GM15510 (cell line): Measurements from ENCODE around the gene DTNBP1.

Experiments
- POLR2A ChIP-seq: IDR thresholded peaks from 3 replicates; pipeline ENCODE4 v1.6.1; 2011; ENCODE audit warnings: borderline replicate concordance; ENCODE audit not compliant: insufficient read length; ENCODE audit errors: extremely low read depth

Gene DTNBP1

DNA sequence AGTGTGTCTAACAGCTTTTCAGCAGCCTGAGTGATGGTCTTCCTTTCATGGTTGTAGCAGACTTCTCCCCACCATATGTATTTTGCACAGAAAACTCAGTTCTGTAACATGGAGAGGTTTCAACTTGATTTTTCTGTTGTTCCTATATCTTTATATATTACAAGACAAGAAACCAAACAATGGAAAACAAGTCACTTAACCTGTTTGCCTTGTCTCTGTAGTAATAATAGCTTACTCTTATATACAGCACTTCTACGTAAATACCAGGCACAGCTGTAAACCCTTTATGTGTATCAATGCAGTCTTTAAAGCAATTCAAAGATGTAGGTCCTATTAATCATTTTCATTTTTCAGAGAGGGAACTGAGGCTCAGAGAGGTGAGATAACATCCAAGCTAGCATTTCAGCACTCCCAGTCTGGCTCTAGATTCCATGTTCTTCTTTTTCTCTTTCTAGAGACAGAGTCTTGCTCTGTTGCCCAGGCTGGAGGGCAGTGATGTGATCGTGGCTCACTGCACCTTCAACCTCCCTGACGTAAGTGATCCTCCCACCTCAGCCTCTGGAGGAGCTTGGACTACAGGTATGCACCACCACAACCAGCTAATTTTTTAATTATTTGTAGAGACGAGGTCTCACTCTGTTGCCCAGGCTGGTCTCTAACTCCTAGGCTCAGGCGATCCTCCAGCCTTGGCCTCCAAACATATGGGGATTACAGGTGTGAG is 90.4 kb downstream of the DTNBP1 start:
- TF ChIP-seq POLR2A = no peak

DNA sequence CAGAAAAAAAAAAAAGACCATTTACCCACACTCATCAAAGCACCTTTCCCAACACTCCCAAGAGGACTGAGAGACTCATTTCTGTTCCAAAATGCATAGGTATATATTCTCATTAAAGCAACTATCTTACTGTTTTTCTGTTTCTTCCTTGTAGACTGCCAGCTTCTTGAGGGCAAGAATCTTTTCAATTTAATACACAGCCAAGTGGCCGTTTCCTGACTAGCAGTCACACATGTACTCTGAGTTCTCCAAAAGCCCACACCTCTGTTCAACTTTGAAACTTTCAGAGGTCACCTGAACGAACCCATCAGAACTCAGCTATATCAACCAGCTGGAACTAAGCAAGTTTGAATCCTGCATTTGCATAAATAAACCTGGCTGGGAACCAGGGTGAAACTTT is 92.7 kb downstream of the DTNBP1 start:
- no peak for TF ChIP-seq POLR2A

DNA sequence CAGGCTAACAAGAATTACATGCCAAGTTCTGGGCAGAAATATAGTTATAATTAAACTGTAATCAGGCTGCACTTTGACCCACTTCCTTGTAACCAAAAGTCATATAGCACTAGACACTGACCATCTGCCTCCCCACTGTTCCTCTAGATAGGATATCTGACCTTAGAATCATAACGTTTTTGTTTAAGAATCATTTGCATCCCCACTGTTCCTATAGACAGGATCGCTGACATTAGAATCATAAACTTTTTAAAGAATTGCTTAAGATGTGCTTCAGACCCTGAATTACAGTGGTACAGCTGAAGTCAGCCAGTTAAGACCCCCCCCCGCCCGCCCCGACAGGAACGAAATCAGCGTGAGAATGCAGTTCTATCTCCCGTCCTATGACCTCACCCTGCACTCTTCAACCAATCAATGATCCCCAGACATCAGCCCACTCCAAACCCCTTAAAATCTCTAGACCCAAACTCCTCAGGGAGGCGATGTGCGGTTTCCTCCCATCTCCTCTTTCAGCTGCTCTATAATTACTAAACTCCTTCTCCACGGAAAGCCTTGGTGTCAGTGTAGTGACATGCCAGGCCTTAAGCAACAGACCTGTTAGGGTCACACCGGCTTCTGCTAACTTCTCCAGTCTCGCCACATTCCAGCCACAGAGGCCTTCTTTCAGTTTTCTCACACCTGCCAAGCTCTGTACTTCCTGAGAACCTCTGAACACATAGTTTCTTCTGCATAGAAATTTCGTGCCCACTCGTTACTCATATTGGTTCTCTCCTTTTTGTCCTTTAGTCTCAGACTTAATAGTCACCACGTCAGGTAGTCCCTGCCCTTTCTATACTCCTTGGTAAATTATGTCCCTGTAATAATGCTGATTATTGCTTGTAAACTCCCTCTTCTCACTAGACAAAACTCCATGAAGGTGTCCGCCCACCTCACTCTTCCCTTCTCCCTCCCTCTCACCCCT is 93.5 kb downstream of the DTNBP1 start:
- no peak for TF ChIP-seq POLR2A

DNA sequence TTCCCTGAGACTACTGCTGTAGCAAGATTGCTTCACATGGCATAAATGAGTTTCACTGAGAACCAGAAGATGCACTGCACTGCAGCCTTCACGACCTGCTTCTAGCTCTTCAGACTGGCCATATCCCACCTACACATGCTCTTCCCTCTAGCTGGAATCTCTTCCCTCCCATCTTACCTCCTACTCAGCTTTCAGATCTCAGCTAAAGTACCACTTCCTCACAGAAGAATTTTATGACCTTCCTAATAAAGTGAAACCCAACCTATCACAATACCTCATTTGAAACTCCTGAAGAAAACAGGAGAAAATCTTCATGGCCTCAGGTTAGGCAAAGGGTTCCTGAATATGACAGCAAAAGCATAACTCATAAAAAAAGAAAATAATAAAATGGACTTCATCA is 99.9 kb downstream of the DTNBP1 start:
- no peak for TF ChIP-seq POLR2A

DNA sequence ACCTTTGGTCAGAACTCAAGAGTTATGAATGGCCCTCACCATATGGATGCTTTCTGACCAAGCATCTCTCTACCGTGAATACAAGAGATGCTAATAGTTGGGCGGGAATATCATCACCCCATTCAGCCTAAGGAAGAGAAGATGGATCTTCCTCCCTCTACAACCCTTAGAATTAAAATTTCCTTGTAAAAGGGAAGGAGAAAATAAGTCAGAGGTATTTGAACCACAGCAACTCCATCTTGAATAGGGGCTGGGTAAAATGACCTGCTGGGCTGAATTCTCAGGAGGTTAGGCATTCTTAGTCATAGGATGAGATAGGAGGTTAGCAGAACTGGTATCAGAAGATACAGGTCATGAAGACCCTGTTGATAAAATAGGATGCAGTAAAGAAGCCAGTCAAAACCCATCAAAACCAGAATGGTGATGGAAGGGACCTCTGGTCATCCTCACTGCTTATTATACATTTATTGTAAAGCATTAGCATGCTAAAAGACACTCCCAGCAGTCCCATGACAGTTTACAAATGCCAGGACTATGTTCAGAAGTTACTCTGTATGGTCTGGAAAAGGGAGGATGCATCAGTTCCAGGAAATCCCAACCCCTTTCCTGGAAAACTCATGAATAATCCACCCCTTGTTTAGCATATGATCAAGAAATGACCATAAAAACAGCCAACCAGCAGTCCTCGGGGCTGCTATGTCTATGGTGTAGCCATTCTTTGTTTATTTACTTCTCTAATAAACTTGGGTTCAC is 101.2 kb downstream of the DTNBP1 start:
- TF ChIP-seq POLR2A = no peak

DNA sequence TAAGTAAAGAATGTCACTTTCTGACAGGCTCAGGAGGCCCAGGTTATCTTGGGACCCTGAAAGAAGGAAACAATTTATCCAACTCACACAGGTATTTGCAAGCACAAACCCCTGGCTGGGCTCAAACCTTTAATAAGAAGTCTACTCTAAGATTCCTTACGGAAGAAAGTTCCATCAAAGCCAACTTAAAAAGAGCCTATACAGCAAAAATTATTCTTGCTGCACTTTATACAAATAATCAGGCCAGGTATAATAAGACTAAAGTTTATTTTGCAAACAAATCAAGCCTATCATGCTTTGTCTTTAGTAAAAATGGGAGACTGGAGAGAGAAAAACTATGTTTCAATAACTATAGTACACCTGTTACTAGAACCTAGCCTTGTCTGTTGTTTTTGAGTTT is 102.1 kb downstream of the DTNBP1 start:
- TF ChIP-seq POLR2A = no peak

DNA sequence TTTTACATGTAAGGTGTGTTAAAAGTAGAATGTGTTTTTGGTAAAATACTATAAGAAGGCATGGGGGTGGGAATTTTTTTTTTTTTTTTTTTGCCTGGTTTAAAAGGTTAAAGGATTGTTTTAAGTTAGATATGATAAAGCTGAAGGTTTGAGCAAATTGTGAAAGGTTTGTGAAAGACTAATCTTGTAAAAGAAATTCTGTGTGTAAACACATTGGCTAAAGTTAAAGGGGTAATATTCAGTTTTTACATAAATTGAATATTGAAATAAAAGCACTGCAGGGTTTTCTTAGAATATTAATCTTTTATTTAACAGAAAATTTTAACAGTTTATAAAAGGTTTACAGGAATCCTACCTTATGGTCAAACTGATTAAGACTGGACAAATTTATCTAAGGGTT is 105.7 kb downstream of the DTNBP1 start:
- no peak for TF ChIP-seq POLR2A

DNA sequence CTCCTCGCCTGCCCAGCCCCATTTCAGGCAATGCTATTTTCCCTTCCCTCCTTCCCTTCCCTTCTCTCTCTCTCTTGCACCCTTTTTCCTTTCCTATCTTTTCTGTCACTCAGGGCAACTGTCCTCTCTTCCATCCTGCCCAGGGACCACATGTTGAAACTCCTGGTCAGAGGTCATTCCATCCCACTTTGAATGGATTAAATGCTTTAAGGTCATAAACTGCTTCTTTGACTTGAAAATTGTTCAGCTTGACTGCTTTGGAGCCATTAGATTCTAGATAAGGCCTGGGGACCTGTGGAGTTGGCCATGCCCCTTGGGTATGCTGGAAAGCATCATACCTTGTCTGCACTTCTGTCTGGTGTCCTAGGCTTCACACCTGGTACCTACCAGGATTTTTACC is 106.1 kb downstream of the DTNBP1 start:
- TF ChIP-seq POLR2A = no peak

DNA sequence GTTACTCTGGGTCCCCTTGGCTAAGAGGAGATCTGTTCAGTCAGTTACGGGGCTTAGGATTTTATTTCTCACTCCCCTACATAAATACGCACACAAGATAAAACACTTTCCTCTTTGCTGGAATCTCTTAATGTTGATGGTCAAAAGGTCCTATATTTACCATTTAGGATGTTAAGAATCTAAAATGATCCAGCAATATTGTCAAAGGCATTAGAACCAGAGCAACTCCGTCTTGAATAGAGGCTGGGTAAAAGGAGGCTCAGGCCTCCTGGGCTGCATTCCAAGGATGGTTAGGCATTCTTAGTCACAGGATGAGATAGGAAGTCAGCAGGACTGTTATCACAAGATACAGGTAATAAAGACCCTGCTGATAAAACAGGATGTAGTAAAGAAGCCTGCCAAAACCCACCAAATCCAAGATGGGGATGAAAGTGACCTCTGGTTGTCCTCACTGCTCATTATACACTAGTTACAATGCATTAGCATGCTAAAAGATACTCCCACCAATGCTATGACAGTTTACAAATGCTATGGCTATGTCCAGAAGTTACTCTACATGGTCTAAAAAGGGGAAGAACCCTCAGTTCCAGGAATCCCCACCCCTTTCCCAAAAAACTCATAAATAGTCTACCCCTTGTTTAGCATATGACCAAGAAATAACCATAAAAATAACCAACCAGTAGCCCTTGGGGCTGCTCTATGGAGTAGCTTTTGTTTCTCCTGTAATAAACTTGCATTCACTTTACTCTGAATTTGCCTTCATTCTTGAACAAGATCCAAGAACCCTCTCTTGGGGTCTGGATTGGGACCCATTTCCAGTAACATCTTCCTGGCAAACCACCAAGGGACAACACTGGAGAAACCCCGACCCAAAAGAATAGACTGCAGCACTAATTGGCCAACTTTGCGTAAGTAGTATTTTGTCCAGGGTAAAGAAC is 107.5 kb downstream of the DTNBP1 start:
- no peak for TF ChIP-seq POLR2A

DNA sequence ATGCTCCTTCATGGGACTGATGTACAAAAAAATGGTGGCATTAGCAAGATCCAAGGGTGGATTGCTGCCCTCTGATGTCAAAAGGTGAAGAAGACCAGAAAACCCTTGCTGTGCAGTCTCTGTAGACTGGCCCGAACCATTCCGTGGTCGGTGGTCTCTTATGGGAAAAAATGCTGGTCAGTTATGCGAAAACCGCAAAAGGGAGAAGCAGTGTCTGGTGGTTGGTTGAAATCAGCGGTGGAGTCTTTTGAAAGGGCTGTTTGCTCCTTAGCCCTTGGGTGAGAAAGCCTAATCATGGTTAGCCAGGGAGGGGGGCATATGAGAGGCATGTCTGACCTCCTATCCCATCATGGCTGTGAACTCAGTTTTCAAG is 108.1 kb downstream of the DTNBP1 start:
- no peak for TF ChIP-seq POLR2A

DNA sequence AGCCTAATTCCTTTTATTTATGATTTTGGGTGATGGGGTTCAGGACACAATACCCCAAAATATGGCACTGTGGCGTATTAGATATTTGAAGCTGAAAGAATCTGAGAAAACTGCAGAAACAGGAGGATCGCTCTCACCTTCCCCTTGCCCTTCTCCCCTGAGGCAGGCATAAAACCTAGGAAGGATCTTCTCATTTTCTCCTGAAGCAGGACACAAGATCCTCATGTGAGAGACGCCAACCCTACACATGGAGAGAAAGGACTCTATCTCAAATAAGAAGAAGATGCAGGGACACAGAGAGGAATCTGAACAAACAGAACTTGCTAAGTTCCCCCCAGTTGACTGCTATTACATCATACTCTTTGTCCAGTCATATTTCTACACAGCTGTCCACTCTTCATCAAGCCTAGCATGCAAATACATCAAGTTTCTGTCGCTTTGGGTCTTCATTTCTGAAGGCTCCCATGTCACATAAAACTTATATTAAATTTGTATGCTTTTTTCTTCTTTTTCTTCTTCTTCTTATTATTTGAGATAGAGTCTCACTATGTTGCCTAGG is 109.0 kb downstream of the DTNBP1 start:
- TF ChIP-seq POLR2A = no peak

DNA sequence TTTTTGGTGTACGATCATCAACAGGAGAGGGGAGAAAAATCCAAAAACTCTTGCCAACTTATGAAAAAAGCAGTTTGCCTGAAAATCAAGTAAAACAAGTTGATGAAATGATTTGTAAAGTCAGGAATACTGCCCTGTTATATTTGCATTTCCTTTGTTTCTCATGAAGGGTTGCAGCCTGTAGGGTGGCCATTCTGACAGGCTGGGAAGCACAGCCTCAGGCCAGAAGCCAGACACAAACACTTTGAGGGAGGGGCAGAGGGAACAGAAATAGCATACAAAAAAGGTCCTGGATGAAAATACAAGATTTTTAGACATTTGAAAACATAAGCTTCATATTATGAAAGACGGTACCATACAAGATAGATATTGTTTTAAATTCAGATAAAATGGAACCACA is 109.8 kb downstream of the DTNBP1 start:
- no peak for TF ChIP-seq POLR2A

DNA sequence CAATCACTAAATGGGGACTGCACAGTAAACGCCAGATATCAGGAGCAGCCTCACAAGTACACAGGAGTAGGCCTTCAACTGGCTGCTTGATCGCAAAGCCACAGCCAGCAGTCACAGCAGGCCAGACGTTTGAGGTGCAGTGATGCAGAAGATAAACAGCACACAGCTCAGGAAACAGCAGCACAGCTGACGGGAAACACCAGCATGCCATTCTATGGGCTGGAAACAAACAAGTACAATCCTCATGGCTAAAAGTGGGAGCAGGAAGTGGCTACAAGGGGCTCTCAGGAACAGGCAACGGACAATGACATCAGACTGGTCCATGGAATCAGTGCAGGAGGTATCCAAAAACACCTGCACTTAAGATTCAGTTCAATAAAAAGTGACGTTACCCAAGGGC is 111.0 kb downstream of the DTNBP1 start:
- no peak for TF ChIP-seq POLR2A

DNA sequence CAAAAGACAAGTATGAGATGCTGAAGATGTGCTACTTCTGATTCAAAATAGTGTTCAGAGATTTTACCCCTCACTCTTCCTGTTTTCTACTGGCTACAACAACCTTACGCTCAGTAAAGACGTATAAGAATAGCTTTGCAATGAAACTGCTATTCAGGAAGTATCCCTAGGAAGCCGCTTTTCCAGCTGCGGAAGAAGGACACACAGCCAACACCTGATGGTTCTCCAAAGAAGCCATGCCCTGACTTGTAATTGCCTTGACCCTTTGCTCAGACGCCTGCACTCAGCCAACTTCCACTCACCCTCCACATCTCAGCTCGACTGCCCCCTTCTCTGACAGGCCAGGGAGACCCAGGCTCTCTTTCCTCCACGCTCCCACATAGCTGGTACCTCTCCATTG is 111.6 kb downstream of the DTNBP1 start:
- TF ChIP-seq POLR2A = no peak
